ENCODE measurements around the gene PCDHGB4.
"Not testable (repeated sequence)": the region's sequence is repeated elsewhere in the genome, so short reads cannot be mapped to it uniquely, and the experiment has no call there.

DNA sequence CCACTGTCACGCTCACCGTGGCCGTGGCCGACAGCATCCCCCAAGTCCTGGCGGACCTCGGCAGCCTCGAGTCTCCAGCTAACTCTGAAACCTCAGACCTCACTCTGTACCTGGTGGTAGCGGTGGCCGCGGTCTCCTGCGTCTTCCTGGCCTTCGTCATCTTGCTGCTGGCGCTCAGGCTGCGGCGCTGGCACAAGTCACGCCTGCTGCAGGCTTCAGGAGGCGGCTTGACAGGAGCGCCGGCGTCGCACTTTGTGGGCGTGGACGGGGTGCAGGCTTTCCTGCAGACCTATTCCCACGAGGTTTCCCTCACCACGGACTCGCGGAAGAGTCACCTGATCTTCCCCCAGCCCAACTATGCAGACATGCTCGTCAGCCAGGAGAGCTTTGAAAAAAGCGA, 45.2 kb downstream of the PCDHGB4 start:
- TF ChIP-seq CTCF (conservative IDR thresholded peaks at IDR 0.05); EZH2 (IDR thresholded peaks at IDR 0.05; ENCODE audit: low read depth): not testable (repeated sequence)

Data from PC-9 (cell line).